GM19452 (cell line): ENCODE results near the gene CSN1S1.

Experiments
- ATAC-seq: cut with Tn5 transposase; IDR thresholded peaks from one replicate; pipeline ENCODE4 v1.9.1; 2021; ENCODE audit not compliant: unreplicated experiment

The CSN1S1 gene

DNA sequence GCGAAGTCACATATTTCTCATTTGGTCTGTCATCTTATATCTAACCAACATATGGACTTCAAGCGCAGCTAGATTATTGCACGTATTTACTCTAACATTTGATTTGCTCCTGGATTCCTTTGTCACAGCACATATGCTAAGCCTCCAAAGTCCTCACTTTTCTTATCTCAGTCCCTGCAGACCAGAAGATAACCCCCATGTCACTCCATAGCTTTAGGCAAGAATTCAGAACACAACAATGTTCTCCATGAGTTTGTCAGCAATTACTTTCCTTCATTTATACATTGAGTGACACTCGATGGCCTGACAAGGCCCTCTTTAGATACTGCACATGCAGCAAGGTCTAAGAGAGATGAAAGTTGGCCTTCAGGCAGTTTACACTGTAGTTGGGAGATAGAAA is 60.1 kb downstream of the CSN1S1 start:
- ATAC-seq = no peak

DNA sequence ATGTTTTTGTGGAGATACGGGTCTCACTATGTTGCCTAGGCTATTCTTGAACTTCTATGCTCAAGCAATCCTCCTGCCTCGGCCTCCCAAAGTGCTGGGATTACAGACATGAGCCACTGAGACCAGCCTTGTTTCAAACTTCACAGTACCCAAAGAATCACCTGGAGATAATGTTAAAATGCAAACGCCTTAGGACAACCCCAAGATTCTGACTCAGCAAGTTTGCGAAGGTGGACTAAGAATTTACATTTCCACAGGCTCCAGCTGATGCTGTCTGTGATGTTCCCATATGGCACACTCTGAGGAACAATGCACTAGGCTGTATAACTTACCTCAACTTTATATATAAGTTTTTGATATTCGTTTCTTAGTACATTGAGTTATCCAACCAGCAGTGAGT is 63.9 kb downstream of the CSN1S1 start:
- no peak for ATAC-seq

DNA sequence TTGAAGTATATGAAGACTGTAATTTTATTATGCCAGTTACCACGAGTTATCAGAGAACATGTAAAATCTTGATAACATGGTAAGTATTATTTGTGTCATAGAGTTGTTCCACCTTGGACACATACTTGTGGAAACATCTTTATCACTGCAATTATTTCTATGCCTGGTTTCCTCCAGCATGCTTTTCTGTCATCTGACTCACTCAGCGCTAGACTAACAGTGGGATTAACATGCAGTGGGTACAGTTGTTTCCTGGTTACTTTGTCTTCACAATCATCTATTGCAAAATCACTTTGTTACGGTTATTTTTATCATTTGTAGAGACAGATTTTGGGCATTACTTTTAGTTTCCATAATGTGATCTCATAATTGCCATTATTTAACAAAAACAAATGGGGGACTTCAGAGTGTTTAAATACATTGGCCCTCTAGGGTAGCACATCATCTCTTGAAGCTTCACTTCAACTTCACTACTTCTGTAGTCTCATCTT is 64.7 kb downstream of the CSN1S1 start, which contains the start of gene STATH:
TSS of gene STATH (plus strand) at position 441 of the 491 bp plus-strand sequence. CDS start 2,472 bp downstream, outside the sequence.
- ATAC-seq = no peak
